Trophoblast cell (in vitro differentiated cells and primary cell): ENCODE measurements around the gene F8A1. TPM values are rescaled to one million over a fixed set of nuclear protein-coding genes. Genes with fewer than 3 reads are reported as not detected.
"Not testable (repeated sequence)": the region's sequence is repeated elsewhere in the genome, so short reads cannot be mapped to it uniquely, and the experiment has no call there.

ENCODE experiments used
- DNase-seq, 2 donors: peaks; one replicate each; pipeline ENCODE4 v3.0.0-alpha.2; 2016
- H2AFZ ChIP-seq: 2 replicates; pipeline ENCODE4 v1.6.1; 2013; ENCODE audit warnings: low read length, moderate library complexity, mild to moderate bottlenecking; ENCODE audit not compliant: insufficient read depth, poor library complexity
- H2AK5ac ChIP-seq: 2 replicates; pipeline ENCODE4 v1.6.1; 2013; ENCODE audit warnings: mild to moderate bottlenecking, low read length
- H2BK120ac ChIP-seq: 2 replicates; pipeline ENCODE4 v1.6.1; 2013; ENCODE audit warnings: low read length, mild to moderate bottlenecking, moderate library complexity; ENCODE audit not compliant: insufficient read depth, poor library complexity
- H2BK12ac ChIP-seq: 2 replicates; pipeline ENCODE4 v1.6.1; 2013; ENCODE audit warnings: mild to moderate bottlenecking, low read length, moderate library complexity
- H2BK5ac ChIP-seq: 2 replicates; pipeline ENCODE4 v1.6.1; 2013; ENCODE audit warnings: low read length, low read depth, moderate library complexity, mild to moderate bottlenecking; ENCODE audit not compliant: poor library complexity
- H3K14ac ChIP-seq: 2 replicates; pipeline ENCODE4 v1.6.1; 2013; ENCODE audit warnings: mild to moderate bottlenecking, low read length
- H3K18ac ChIP-seq: 2 replicates; pipeline ENCODE4 v1.6.1; 2013; ENCODE audit warnings: mild to moderate bottlenecking, low read length
- H3K23ac ChIP-seq: 2 replicates; pipeline ENCODE4 v1.6.1; 2013; ENCODE audit warnings: low read length
- H3K27ac ChIP-seq: 2 replicates; pipeline ENCODE4 v1.5.1; 2013; ENCODE audit warnings: low read depth, mild to moderate bottlenecking, inconsistent platforms, low read length, moderate library complexity
- H3K27me3 ChIP-seq: 2 replicates; pipeline ENCODE4 v1.6.1; 2013; ENCODE audit warnings: inconsistent platforms, mild to moderate bottlenecking, low read length, moderate library complexity; ENCODE audit not compliant: insufficient read depth
- H3K36me3 ChIP-seq, 2 experiments: 1 replicate in 1 of 2; 2 replicates in 1 of 2; pipeline ENCODE4 v1.6.1; 2013; ENCODE audit warnings: low read length in 2 of 2, mild to moderate bottlenecking in 2 of 2, moderate library complexity in 1 of 2; ENCODE audit not compliant: insufficient read depth in 2 of 2, control insufficient read depth in 1 of 2
- H3K4ac ChIP-seq: 2 replicates; pipeline ENCODE4 v1.6.1; 2013; ENCODE audit warnings: low read depth, mild to moderate bottlenecking, low read length, moderate library complexity
- H3K4me1 ChIP-seq, 2 experiments: 1 replicate in 1 of 2; 2 replicates in 1 of 2; pipeline ENCODE4 v1.6.1; 2013; ENCODE audit warnings: low read length in 2 of 2, mild to moderate bottlenecking in 2 of 2, moderate library complexity in 1 of 2; ENCODE audit not compliant: insufficient read depth in 2 of 2, control insufficient read depth in 1 of 2
- H3K4me2 ChIP-seq: 2 replicates; pipeline ENCODE4 v1.6.1; 2013; ENCODE audit warnings: inconsistent platforms, mild to moderate bottlenecking, low read length, moderate library complexity
- H3K4me3 ChIP-seq: 2 replicates; pipeline ENCODE4 v1.5.1; 2013; ENCODE audit warnings: mild to moderate bottlenecking, low read depth, low read length, inconsistent platforms
- H3K79me1 ChIP-seq: one replicate; pipeline ENCODE4 v1.6.1; 2013; ENCODE audit warnings: low read length
- H3K79me2 ChIP-seq: 2 replicates; pipeline ENCODE4 v1.6.1; 2013; ENCODE audit warnings: low read length, mild to moderate bottlenecking; ENCODE audit not compliant: control insufficient read depth, insufficient read depth, poor library complexity
- H3K9ac ChIP-seq: 2 replicates; pipeline ENCODE4 v1.6.1; 2013; ENCODE audit warnings: mild to moderate bottlenecking, low read length
- H3K9me3 ChIP-seq: 2 replicates; pipeline ENCODE4 v1.6.1; 2013; ENCODE audit warnings: low read depth, mild to moderate bottlenecking, control low read depth, inconsistent platforms, low read length; ENCODE audit not compliant: insufficient read depth
- H4K12ac ChIP-seq: 2 replicates; pipeline ENCODE4 v1.6.1; 2013; ENCODE audit warnings: low read depth, mild to moderate bottlenecking, low read length, moderate library complexity
- H4K8ac ChIP-seq: 2 replicates; pipeline ENCODE4 v1.6.1; 2013; ENCODE audit warnings: low read depth, mild to moderate bottlenecking, low read length, moderate library complexity
- H4K91ac ChIP-seq: one replicate; pipeline ENCODE4 v1.6.1; 2013; ENCODE audit warnings: low read depth, mild to moderate bottlenecking, low read length, moderate library complexity
- WGBS: extraction: QIAGEN DNeasy Blood & Tissue Kit; methylation state at CpG from one replicate; pipeline ENCODE4 v1.1.7; 2013; ENCODE audit warnings: missing lambda C conversion rate; ENCODE audit not compliant: insufficient read length, insufficient coverage; ENCODE audit errors: extremely low coverage; 5-methylcytosine and 5-hydroxymethylcytosine counted together
- polyA plus RNA-seq: library from polyadenylated mRNA; stranded (reverse); fragments of 200-250 nt; gene quantifications from 2 replicates; pipeline ENCODE4 v1.2.3, GENCODE V29; 2013

F8A1 gene
- polyA plus RNA-seq = 23.9 and 24.1 TPM in 2 replicates

DNA sequence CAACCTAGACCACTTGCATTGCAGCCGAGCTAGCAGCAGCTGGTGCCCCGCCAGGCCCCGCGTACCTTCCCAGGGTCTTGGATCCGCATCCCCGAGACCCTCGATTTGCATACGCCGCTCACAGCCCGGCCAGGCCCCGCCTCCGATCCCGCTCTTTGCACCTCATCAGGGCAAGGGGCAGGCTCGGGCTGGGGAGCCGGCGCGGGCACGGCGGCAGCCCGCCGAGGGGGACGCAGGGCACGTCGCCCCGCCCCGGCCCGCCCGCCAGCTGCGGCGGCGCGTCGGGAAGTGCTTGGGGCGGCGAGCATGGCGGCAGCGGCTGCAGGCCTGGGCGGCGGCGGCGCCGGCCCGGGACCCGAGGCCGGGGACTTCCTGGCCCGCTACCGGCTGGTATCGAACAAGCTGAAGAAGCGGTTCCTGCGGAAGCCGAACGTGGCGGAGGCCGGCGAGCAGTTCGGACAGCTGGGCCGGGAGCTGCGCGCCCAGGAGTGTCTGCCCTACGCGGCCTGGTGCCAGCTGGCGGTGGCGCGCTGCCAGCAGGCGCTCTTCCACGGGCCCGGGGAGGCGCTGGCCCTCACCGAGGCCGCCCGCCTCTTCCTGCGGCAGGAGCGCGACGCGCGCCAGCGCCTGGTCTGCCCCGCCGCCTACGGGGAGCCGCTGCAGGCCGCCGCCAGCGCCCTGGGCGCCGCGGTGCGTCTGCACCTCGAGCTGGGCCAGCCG, at the start of gene F8A1:
Gene F8A1 (plus strand): TSS at position 287 of the 720 bp plus-strand sequence. CDS start 20 bp downstream, at position 307.
- not testable (repeated sequence) for H3K79me1 ChIP-seq
- no CpG with 5 or more reads among the region's 91 CpGs for WGBS

DNA sequence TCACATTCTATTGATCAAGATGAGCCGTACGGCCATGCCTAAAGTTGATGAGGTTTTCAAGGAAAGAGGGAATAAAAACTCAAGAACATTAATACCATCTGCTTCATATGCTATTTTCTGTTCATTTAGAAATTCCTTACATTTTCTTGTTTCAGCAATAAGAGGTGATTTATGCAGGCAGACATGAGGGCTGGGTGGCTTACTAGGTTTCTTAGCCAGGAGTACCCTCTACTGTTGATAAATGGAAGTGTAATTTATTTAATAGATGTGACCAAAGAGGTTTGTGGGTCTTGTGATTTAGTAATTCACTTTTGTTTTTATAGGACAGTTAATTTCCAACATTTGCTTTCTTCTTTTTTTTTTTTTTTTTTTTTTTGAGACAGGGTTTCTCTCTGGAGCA, 45.3 kb upstream of the F8A1 start:
- Histone ChIP-seq H3K27ac (no peak overlapping the region), H3K79me2 (no peaks in the 10 kb centered on the region), H2BK5ac (no peak overlapping the region), H3K4me1 (no peaks in the 10 kb centered on the region), H3K4me3 (no peak overlapping the region), H2AFZ (no peak overlapping the region), H2AK5ac (no peak overlapping the region), H2BK120ac (no peak overlapping the region), H4K12ac (no peak overlapping the region), H3K27me3 (no peaks in the 10 kb centered on the region), H3K79me1 (no peaks in the 10 kb centered on the region), H3K14ac (no peak overlapping the region), H3K18ac (no peak overlapping the region), H3K4me2 (no peak overlapping the region), H2BK12ac (no peak overlapping the region), H4K8ac (no peak overlapping the region), H3K36me3 (no peaks in the 10 kb centered on the region), H3K23ac (no peak overlapping the region), H3K9ac (no peak overlapping the region), H3K4ac (no peak overlapping the region), H4K91ac (no peak overlapping the region), H3K9me3 (no peaks in the 10 kb centered on the region)
- DNase-seq = peak; percentile 4 to 64
- WGBS = no CpG with 5 or more reads among the region's 2 CpGs

More for the DNA sequence above, at the start of gene F8A1:
- not testable (repeated sequence) for H4K12ac ChIP-seq, H3K4me3 ChIP-seq, DNase-seq, H4K8ac ChIP-seq, H3K9ac ChIP-seq, H3K9me3 ChIP-seq, H3K4ac ChIP-seq, H4K91ac ChIP-seq, H3K23ac ChIP-seq, H3K79me2 ChIP-seq, H2BK120ac ChIP-seq, H3K36me3 ChIP-seq, H2AK5ac ChIP-seq, H3K27me3 ChIP-seq, H2AFZ ChIP-seq, H2BK5ac ChIP-seq, H3K14ac ChIP-seq, H3K4me1 ChIP-seq, H3K18ac ChIP-seq, H2BK12ac ChIP-seq, H3K27ac ChIP-seq
- peak within 1 kb of the TSS; percentile 41 for H3K4me2 ChIP-seq

DNA sequence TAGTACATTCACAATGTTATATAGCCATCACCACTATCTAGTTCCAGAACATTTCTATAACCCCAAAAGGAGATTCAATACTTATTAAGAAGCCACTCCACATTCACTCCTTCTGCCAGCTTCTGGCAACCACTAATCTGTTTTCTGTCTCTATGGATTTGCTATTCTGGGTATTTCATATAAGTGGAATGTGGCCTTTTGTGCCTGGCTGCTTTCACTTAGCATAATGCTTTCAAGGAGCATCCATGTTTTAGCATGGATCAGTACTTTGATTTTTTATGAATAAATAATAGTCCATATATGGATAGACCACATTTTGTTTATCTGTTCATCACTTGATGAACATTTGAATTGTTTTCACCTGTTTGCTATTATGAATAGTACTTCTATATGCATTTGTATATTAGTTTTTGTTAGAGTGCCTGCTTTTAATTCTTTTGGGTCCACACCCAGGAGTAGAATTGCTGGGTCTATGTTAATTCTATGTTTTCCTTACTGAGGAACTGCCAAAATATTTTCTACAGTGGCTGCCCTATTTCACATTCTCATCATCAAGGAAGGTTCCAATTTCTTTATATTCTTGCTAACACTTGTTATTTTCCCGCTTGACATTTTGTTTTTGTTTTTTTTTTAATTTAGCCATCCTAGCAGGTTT, 35.1 kb upstream of the F8A1 start:
- no peak overlapping the region for H2BK12ac ChIP-seq
- H2AFZ ChIP-seq = no peak overlapping the region
- H3K4me3 ChIP-seq = no peak overlapping the region
- no peak overlapping the region for H3K4me2 ChIP-seq
- no peak overlapping the region for H4K8ac ChIP-seq
- no peak overlapping the region for H3K23ac ChIP-seq
- no peak overlapping the region for H3K4ac ChIP-seq
- H3K14ac ChIP-seq = no peak overlapping the region
- H2BK5ac ChIP-seq = no peak overlapping the region
- no peaks in the 10 kb centered on the region for H3K9me3 ChIP-seq
- DNase-seq = no peak
- no peaks in the 10 kb centered on the region for H3K27me3 ChIP-seq
- no peaks in the 10 kb centered on the region for H3K4me1 ChIP-seq
- H2AK5ac ChIP-seq = no peak overlapping the region
- H3K9ac ChIP-seq = no peak overlapping the region
- no peak overlapping the region for H4K91ac ChIP-seq
- no CpG with 5 or more reads among the region's 1 CpG for WGBS
- no peaks in the 10 kb centered on the region for H3K36me3 ChIP-seq
- H3K79me1 ChIP-seq = no peaks in the 10 kb centered on the region
- H4K12ac ChIP-seq = no peak overlapping the region
- no peak overlapping the region for H3K18ac ChIP-seq
- H2BK120ac ChIP-seq = no peak overlapping the region
- H3K27ac ChIP-seq = no peak overlapping the region
- no peaks in the 10 kb centered on the region for H3K79me2 ChIP-seq

DNA sequence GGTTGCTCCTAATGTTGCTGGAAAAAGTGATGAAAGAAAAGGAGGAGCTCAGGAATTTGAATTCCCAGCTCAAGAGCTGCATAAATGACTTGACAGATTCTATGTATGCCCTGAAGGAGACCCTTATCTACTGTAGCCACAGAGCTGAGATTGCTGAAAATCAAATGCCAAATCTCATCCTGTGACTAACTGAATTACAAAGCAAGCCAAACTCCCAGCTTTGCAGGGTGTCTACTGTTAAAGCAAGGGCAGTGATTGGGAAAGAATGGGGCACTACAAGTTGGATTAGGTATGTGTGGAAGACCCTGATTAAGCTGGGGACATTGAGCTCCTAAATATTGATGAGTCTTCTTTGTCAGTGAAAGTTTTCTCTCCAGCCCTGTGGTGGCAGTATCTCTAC, 30.9 kb upstream of the F8A1 start:
- no peaks in the 10 kb centered on the region for H3K9me3 ChIP-seq
- H3K14ac ChIP-seq = no peak overlapping the region
- no peak overlapping the region for H2AFZ ChIP-seq
- H3K36me3 ChIP-seq = no peaks in the 10 kb centered on the region
- H4K91ac ChIP-seq = no peak overlapping the region
- no peak overlapping the region for H2BK12ac ChIP-seq
- no peaks in the 10 kb centered on the region for H3K4me1 ChIP-seq
- H3K27ac ChIP-seq = no peak overlapping the region
- H2BK120ac ChIP-seq = no peak overlapping the region
- H3K79me1 ChIP-seq = no peaks in the 10 kb centered on the region
- no peak overlapping the region for H3K9ac ChIP-seq
- no peak overlapping the region for H3K4me3 ChIP-seq
- H2AK5ac ChIP-seq = no peak overlapping the region
- H3K23ac ChIP-seq = no peak overlapping the region
- DNase-seq = no peak
- H3K4ac ChIP-seq = no peak overlapping the region
- H3K4me2 ChIP-seq = no peak overlapping the region
- H2BK5ac ChIP-seq = no peak overlapping the region
- no peaks in the 10 kb centered on the region for H3K27me3 ChIP-seq
- H3K18ac ChIP-seq = no peak overlapping the region
- no peak overlapping the region for H4K12ac ChIP-seq
- no peak overlapping the region for H4K8ac ChIP-seq
- no peaks in the 10 kb centered on the region for H3K79me2 ChIP-seq
